SIG-M5 (cell line): ENCODE measurements around the gene PARVB.
"Not testable (repeated sequence)": the region's sequence is repeated elsewhere in the genome, so short reads cannot be mapped to it uniquely, and the experiment has no call there.

Source experiments
- DNase-seq: peaks from one replicate; lab custom pipeline; 2025; lab: John Stamatoyannopoulos, UW

Gene PARVB

DNA sequence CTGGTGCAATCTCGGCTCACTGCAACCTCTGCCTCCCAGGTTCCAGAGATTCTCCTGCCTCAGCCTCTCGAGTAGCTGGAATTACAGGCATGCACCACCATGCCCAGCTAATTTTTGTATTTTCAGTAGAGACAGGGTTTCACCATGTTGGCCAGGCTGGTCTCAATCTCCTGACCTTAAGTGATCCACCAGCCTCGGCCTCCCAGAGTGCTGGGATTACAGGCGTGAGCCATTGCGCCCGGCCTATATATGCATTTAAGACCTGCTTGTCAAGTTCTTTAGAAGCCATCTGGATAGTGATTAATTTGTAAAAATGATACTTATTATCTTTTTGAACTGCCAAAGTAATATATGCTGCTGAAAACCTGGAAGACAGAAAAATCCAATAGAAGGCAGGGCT lies 86.6 kb downstream of the PARVB start:
- DNase-seq: not testable (repeated sequence)

GRCh38 chr22:44111562-44112155 lies 87.6 kb downstream of the PARVB start:
- DNase-seq: no peak

GRCh38 chr22:44112191-44112590 lies 88.1 kb downstream of the PARVB start:
- no peak for DNase-seq

DNA sequence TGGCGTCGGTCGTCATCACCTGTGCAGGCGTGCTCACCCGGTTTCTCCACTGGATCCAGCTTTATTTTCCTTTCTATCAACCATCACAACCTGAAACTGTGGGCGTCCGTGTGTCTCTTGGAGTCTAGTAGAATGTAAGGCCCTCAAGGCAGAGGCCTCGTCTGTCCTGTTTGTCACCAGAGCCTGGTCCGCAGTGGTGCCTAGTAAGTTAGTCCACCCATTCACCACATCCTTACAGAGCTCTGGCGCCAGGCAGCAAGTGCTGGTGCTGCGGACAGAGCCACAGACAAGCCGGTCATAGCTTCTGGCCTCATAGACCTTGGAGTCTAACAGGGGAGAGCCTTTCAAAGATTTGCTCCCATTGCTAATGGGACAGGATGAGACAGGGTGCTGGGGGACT lies 92.2 kb downstream of the PARVB start:
- no peak for DNase-seq

DNA sequence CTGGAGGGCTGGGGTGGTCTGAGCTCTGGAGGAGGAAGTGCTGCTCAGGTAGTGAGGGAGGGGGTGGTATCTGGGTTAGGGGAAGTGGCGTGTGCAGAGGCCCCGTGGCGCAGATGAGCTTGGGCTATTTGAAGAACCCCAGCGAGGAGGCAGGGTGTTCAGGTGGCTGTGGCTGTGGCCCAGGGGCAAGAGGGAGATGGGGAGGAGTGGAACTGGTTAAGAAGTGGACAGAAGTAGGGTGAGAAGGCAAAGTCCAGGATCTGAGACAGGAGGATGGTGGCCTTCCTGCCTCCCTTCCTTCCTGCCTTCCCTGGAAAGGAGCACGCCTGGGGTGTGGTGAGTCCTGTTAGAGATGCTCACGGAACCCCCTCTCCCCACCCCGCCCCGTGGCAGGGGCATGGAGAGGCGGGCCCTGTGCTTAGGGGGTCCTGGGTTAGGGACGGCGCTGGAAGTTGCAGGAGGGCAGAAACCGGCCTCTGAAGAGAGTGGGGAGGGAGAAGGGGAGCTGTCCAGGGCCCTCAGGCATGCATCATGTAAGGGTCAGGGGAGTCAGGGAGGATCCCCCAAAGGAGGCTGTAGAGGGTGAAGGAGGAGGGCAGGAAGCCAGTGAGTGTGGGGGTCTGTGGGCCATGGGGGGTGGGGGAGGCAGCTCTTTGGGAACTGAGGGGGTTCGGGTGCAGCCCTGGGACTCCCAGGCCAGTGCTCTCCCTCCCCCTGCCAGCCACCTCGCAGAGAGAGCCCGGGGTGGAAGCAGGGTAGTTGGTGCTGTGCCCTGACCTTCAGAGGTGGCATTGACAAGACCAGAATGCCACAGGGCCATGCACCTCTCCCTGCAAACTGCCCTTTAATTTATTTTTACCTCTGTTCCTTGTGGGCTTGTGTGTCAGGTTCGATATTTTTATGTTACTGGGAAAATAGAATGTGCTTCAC lies 92.9 kb downstream of the PARVB start:
- no peak for DNase-seq

DNA sequence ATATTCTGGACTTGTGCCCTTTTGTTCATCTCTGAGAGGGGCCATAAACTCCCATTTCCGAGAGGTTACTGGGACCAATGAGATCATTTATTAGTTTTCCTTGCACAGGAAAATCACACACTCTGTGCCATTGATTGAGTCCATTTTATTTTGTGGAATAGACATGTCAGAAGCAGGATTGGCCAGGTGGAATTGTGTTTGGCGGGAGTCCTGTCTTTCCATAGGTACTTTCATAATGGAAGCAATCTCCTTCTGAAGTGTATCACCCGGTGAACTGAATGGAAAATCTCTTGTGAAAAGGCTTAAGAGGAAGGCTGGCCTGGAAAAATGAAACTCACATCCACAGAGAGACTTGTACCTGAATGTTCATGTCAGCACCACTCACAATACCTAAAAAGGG lies 93.6 kb downstream of the PARVB start:
- no peak for DNase-seq

DNA sequence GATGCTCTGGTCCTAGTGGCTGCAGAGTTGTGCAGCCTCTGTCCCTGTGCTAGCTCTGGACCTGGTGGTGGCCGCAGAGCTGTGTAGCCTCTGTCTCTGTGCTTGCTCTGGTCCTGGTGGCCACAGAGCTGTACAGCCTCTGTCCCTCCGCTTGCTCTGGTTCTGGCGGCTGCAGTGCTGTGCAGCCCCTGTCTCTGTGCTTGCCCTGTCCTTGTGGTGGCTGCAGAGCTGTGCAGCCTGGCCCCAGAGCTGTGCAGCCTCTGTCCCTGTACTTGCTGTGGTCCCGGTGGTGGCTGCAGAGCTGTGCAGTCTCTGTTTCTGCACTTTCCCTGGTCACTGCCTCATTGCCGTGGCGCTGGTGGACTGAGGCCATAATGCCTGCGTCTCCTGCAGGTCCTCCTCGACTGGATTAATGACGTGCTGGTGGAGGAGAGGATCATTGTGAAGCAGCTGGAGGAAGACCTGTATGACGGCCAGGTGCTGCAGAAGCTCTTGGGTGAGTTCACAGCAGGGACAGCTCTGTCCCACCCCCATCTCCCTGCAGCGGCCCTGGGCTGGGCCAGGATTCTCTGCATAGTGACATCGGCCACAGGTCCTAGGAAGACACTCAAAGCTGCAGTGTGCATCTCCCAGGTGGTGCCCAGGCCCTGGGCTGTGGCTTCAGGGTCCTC lies 94.7 kb downstream of the PARVB start:
- DNase-seq: no peak

DNA sequence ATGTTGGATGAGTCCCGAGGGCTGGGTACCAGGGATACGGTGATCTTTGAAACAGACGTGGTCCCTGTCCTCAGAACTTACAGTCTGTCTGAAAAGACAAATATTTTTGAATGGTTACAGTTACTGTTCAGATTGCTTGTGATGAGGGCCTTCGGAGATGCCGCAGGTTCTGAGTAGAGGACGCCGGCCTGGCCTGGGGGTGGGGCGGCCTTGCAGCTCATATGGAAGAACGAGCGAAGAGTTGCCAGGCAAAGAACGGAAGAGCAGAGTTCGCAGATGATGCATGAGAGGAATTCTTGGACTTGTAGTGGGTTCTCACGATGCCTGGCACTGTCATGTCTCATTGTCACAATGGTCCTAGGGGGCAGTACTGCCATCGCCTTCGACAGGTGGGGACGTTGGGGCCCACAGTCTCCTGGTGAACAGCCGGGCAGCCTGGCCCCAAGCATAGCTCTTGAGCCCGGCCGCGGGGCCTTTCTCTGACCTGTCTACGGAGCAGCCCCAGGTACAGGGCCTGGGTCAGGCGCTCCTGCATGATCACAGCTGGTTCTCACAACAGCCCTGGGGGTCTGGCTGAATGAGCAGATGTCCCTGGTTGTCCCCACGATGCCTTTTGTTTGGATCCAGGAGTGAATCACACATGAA lies 95.7 kb downstream of the PARVB start:
- no peak for DNase-seq

- DNase-seq: no peak
Observed at GRCh38 chr22:44120314-44120704, 96.2 kb downstream of the PARVB start.

GRCh38 chr22:44125421-44125820 lies 101.3 kb downstream of the PARVB start:
- no peak for DNase-seq

GRCh38 chr22:44126807-44127206 lies 102.7 kb downstream of the PARVB start:
- DNase-seq: no peak

GRCh38 chr22:44127356-44127755 lies 103.3 kb downstream of the PARVB start:
- DNase-seq: no peak

GRCh38 chr22:44128958-44129618 lies 105.0 kb downstream of the PARVB start:
- DNase-seq: no peak

DNA sequence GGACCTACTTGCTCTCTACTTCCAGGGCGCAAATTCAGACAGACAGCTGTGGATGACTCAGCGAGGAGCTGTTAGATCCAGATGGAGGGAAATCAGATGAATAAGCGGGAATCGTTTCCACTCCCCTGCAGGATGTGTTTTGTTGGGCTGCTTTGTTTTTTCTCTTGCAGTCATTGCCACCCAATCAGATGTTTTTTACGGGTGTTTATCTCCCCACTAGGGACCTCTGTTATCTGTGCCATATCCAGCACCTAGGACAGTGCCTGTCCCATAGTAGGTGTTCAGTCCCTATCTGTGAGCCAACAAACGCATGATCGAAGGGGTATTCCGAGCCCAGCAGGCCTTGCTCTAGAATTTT lies 105.5 kb downstream of the PARVB start:
- DNase-seq: no peak

DNA sequence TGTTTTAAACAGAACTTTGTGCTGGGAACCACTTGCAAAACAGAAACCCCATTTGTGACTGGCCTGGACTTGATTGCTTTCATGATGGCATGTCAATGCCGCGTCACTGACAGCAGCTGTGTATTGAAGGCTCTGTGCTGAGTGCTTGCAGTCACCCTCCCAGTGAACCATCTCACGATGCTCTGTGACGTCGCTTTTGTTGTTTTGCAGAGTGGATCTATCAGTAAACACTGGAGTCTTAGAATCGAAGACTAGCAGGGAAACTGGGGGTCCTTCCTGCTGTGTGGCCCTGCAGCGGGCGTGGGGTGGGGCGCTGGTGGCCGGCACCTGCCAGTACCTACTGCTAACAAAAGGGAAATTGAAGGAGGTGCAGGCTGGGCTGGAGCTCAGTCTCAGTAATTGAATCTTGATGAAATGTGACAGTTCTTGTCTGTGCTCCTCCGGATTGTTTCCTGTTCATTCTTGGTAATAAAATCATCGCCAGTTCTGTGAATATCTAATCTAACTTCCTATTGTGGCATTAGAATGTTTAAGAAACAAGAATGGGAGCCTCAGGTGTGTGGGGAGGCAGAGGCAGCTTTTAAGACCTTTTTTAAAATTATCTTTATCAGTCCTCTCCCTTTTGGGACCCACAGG lies 106.1 kb downstream of the PARVB start:
- DNase-seq: no peak

- no peak for DNase-seq
Observed at GRCh38 chr22:44131412-44131811, 107.3 kb downstream of the PARVB start.

DNA sequence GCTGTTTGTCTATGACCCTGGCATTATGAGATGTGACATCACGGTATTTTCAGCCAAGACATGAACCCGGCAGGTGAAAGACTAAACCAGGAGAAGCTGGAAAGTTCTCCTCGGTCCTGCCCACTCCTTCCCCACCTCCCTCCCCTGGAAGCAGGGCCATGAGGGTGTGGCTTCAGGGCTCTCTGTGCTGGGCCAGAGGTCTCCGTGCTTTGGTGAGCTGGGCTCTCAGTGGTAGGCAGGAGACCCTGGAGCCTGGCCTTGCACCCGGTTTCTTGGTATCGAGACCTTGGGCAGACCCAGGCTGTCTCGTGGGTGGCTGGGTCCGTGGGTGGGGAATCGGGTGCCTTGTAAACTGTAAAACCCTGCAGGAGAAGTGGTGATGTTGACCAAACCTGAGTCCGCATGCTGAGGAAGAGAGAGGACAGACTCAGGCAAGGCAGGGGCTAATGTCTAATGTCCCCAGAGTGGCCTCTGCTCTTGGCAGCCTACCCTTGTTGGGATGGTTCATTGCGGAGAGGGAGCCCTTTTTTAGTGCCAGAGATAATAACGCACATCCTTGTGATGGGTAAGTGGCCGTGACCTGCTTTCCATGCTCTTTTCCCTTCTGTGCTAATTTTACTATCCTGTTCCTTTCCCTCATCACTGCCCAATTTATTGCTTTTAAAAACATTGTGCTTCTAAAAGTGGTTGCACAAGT lies 108.0 kb downstream of the PARVB start:
- no peak for DNase-seq

DNA sequence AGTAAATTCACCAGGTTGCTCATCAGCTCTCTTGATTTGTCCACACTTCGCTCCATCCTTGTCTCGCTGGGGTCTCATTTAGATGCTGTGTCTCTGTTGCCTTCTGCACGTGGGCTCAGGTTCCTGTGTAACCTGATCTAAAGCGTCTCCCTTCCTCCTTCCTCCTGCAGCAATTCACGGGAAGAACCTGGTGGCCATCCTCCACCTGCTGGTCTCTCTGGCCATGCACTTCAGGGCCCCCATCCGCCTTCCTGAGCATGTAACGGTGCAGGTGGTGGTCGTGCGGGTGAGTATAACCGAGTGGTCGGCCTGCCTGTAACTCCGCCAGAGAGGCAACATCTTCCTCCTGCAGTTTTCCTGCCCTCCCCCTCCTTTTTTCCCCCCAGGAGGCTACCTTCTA lies 108.6 kb downstream of the PARVB start:
- no peak for DNase-seq

DNA sequence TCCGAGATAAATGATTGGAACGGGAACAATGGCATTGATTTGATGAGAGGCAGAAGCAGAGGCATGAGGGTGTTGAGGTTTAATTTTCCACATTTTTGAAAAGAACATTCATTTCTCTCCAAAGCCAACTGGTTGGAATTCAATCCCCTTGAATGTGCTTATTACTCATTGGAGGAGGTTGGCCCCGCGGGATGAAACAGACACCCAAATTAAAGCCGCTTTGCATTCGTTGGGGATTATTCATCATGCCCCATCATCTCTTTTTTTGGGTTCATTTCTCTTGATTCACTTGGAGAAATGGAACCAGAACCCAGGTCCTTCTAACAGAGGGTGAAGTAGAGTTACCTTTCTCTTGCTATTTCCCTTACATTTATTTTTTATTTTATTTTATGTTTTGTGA lies 109.1 kb downstream of the PARVB start:
- no peak for DNase-seq

GRCh38 chr22:44133901-44134571 lies 109.9 kb downstream of the PARVB start:
- no peak for DNase-seq
